HEK293 (cell line): Measurements from ENCODE around the gene BTRC.
A peak's percentile ranks its signal among the peaks of the same experiment; 100 is the strongest.

Experiments used
- CTCF ChIA-PET: fragments of 350-600 bp; formaldehyde crosslinking; extraction: SDS; loops from one replicate; lab custom pipeline; 2021; ENCODE audit warnings: antibody characterized with exemption; lab: Yijun Ruan, JAX
- POLR2A ChIA-PET: fragments of 300-600 bp; formaldehyde crosslinking; extraction: SDS; loops from one replicate; lab custom pipeline; 2020; ENCODE audit warnings: antibody characterized with exemption, inconsistent platforms; lab: Yijun Ruan, JAX
- H3K27ac ChIP-seq: fragments of 200-500 bp; sonication (Bioruptor generic); 2 replicates; pipeline ENCODE4 v1.5.1; 2014; ENCODE audit warnings: low read depth, low read length, control low read depth, inconsistent platforms; ENCODE audit errors: extremely low read depth
- H3K36me3 ChIP-seq, 2 experiments: fragments of 200-500 bp in 1 of 2; sonication (Bioruptor generic) in 1 of 2; 1 replicate in 1 of 2; 2 replicates in 1 of 2; pipeline ENCODE4 v1.5.1; 2014 to 2017; ENCODE audit warnings: inconsistent platforms in 2 of 2, low read length in 2 of 2; ENCODE audit not compliant: control insufficient read depth in 2 of 2, insufficient read depth in 1 of 2
- H3K4me1 ChIP-seq: fragments of 200-500 bp; sonication (Bioruptor generic); 2 replicates; pipeline ENCODE4 v1.5.1; 2014; ENCODE audit warnings: mild to moderate bottlenecking, low read length, inconsistent platforms; ENCODE audit not compliant: control insufficient read depth, insufficient read depth
- H3K4me3 ChIP-seq: 2 replicates; pipeline ENCODE4 v1.5.1; 2011; ENCODE audit warnings: low read depth, mild to moderate bottlenecking, control low read depth, low read length, moderate library complexity
- H3K9me3 ChIP-seq: fragments of 200-500 bp; sonication (Bioruptor generic); 2 replicates; pipeline ENCODE4 v1.5.1; 2014; ENCODE audit warnings: low read depth, low read length, inconsistent platforms; ENCODE audit not compliant: control insufficient read depth, insufficient read depth
- EGR2 ChIP-seq: fragments of 450-650 bp; formaldehyde crosslinking; IDR thresholded peaks from 2 replicates; pipeline ENCODE4 v1.5.1; 2016; ENCODE audit warnings: low read depth, missing biosample characterization, missing genetic modification characterization
- GLIS1 ChIP-seq: fragments of 450-650 bp; formaldehyde crosslinking; IDR thresholded peaks from 2 replicates; pipeline ENCODE4 v1.5.1; 2016; ENCODE audit warnings: missing biosample characterization, missing genetic modification characterization
- OVOL3 ChIP-seq: fragments of 450-650 bp; formaldehyde crosslinking; IDR thresholded peaks from 2 replicates; pipeline ENCODE4 v1.5.1; 2016; ENCODE audit warnings: missing biosample characterization, missing genetic modification characterization
- SCRT1 ChIP-seq: fragments of 450-650 bp; formaldehyde crosslinking; IDR thresholded peaks from 2 replicates; pipeline ENCODE4 v1.5.1; 2016; ENCODE audit warnings: missing biosample characterization, missing genetic modification characterization, borderline replicate concordance
- SCRT2 ChIP-seq: fragments of 450-650 bp; formaldehyde crosslinking; IDR thresholded peaks from 2 replicates; pipeline ENCODE4 v1.5.1; 2016; ENCODE audit warnings: missing biosample characterization, missing genetic modification characterization
- ZBTB17 ChIP-seq: fragments of 450-650 bp; formaldehyde crosslinking; IDR thresholded peaks from 2 replicates; pipeline ENCODE4 v1.5.1; 2016; ENCODE audit warnings: missing biosample characterization, missing genetic modification characterization
- ZBTB8A ChIP-seq: fragments of 450-650 bp; formaldehyde crosslinking; IDR thresholded peaks from 2 replicates; pipeline ENCODE4 v1.5.1; 2016; ENCODE audit warnings: missing biosample characterization, missing genetic modification characterization
- ZFHX2 ChIP-seq: fragments of 450-650 bp; formaldehyde crosslinking; conservative IDR thresholded peaks from 2 replicates; pipeline ENCODE4 v1.5.1; 2016; ENCODE audit warnings: missing biosample characterization, missing genetic modification characterization
- ZNF121 ChIP-seq: fragments of 450-650 bp; formaldehyde crosslinking; IDR thresholded peaks from 2 replicates; pipeline ENCODE4 v1.5.1; 2016; ENCODE audit warnings: missing biosample characterization, missing genetic modification characterization
- ZNF16 ChIP-seq: fragments of 450-650 bp; formaldehyde crosslinking; IDR thresholded peaks from 2 replicates; pipeline ENCODE4 v1.5.1; 2016; ENCODE audit warnings: low read depth, missing biosample characterization, missing genetic modification characterization
- ZNF202 ChIP-seq: fragments of 450-650 bp; formaldehyde crosslinking; IDR thresholded peaks from 2 replicates; pipeline ENCODE4 v1.5.1; 2016; ENCODE audit warnings: missing biosample characterization, missing genetic modification characterization, borderline replicate concordance
- ZNF341 ChIP-seq: fragments of 450-650 bp; formaldehyde crosslinking; IDR thresholded peaks from 2 replicates; pipeline ENCODE4; 2016; ENCODE audit warnings: low read depth, missing biosample characterization, missing genetic modification characterization
- ZNF394 ChIP-seq: fragments of 450-650 bp; formaldehyde crosslinking; IDR thresholded peaks from 2 replicates; pipeline ENCODE4 v1.5.1; 2016; ENCODE audit warnings: missing biosample characterization, missing genetic modification characterization, mild to moderate bottlenecking, moderate library complexity, borderline replicate concordance
- ZNF514 ChIP-seq: fragments of 450-650 bp; formaldehyde crosslinking; IDR thresholded peaks from 2 replicates; pipeline ENCODE4 v1.5.1; 2016; ENCODE audit warnings: missing biosample characterization, missing genetic modification characterization
- ZNF777 ChIP-seq: fragments of 450-650 bp; formaldehyde crosslinking; IDR thresholded peaks from 2 replicates; pipeline ENCODE4 v1.5.1; 2017; ENCODE audit warnings: missing biosample characterization, missing genetic modification characterization, borderline replicate concordance
- TF ChIP-seq, protein P1 (sequence below): fragments of 450-650 bp; formaldehyde crosslinking; IDR thresholded peaks from 2 replicates; pipeline ENCODE4 v1.5.1; 2016; ENCODE audit warnings: missing biosample characterization, missing genetic modification characterization
- TF ChIP-seq, protein P2 (sequence below): fragments of 450-650 bp; formaldehyde crosslinking; IDR thresholded peaks from 2 replicates; pipeline ENCODE4 v1.5.1; 2017; ENCODE audit warnings: missing biosample characterization, missing genetic modification characterization
- TF ChIP-seq, protein P3 (sequence below): fragments of 450-650 bp; formaldehyde crosslinking; IDR thresholded peaks from 2 replicates; pipeline ENCODE4 v1.5.1; 2016; ENCODE audit warnings: missing biosample characterization, missing genetic modification characterization, low read depth
- TF ChIP-seq, protein P4 (sequence below): fragments of 450-650 bp; formaldehyde crosslinking; IDR thresholded peaks from 2 replicates; pipeline ENCODE4 v1.5.1; 2016; ENCODE audit warnings: missing biosample characterization, missing genetic modification characterization

Gene BTRC

DNA sequence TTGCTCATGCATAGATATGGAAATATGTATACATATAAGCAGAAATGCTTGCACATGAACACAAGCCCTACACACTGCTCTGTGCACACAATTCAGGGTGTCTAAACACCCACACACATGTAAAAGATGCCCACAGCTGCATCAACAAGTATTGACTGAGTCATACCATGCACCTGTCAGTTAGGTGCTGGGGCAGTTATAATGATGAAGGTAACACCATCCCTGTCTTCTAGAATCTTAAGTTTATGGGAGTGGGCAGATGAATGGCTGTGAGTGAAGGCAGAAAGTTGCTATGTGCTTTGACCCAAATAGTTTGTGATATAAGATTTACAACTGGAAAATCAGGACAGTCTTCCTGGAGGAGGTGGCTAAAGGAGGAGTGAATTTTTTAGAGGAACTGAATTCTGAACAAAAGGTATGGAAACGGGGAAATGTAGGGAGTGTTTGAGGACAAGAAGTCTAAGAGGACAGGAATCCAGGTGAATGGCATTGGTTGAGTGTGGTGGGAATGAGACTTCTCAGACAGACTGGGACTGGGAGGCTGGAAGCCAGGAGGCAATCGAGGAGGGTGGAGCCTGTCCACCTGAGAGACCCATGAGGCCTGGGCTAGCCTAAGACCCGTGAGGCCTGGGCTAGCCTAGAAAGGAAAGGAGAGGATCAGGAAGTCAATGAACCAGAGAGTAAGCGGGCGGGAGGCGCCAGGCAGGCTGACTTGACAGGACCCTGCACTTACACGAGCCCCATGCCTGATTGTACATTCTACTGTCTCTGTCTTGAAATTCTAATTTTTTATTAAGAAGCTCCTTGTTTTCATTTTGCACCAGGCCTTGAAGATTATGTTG lies 213.4 kb downstream of the BTRC start:
- Histone ChIP-seq H3K4me3 (no peak overlapping the region), H3K9me3 (no peaks in the 10 kb centered on the region), H3K27ac (no peak overlapping the region), H3K36me3 (no peaks in the 10 kb centered on the region), H3K4me1 (peaks cover 3% of the 10 kb centered on the region)
- ChIA-PET CTCF (interaction anchor here (0.6 to 1.6 kb wide), 6 partner anchors 15 to 406 kb away, joined by 3 to 16 read pairs (median 3); no protein-coding TSS in a partner anchor), POLR2A (interaction anchor here (0.6 kb wide), 1 partner anchor 272 kb away, joined by 3 read pairs; no protein-coding TSS in a partner anchor)
- TF ChIP-seq SCRT2 (peak; percentile 91), ZNF202 (no peak), ZBTB8A (tag by site-specific recombination) (no peak), ZFHX2 (tag by site-specific recombination) (peak; percentile 78), EGR2 (tag by site-specific recombination) (0 out of 2 replicates have a peak, but pooled peaks have one; percentile 33), SCRT1 (peak; percentile 41; the same call in 1 of the 2 replicates)
- TF ChIP-seq, protein P1, sequence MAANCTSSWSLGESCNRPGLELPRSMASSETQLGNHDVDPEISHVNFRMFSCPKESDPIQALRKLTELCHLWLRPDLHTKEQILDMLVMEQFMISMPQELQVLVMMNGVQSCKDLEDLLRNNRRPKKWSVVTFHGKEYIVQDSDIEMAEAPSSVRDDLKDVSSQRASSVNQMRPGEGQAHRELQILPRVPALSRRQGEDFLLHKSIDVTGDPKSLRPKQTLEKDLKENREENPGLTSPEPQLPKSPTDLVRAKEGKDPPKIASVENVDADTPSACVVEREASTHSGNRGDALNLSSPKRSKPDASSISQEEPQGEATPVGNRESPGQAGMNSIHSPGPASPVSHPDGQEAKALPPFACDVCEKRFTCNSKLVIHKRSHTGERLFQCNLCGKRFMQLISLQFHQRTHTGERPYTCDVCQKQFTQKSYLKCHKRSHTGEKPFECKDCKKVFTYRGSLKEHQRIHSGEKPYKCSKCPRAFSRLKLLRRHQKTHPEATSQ, result 0 out of 2 replicates have a peak, but pooled peaks have one; percentile 35

DNA sequence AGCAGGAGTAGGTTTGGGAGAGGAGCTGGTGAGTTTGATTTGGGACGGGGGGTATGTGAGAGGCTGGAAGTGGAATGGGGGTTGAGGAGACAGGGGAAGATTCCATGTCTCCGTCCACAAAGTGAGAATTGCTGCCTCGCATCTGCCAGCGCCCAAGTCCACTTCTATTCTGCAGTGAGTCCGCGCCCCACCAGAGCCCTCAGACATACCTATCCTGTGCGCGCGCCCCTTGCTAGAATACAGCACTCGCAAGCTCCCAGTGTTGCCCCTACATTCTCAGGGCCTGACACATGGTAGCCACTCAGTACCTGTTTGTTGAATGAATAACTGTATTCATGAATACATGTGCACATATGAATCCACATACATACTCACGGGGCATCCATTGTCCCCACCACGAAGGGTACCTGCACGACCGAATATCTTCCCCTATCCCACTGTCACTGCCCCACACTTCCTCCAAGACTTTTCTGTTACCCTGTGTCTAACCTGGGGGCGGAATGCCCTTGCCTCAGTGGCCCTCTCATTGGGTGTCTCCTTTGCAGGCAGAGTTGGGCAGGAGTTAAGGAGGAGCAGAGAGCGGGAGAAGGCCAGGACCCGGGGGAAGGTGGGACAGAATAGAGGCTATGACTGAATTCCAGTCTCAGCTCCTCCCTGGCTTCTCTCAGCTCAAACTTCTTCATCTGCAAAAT lies 214.2 kb downstream of the BTRC start:
- Histone ChIP-seq H3K9me3 (0 out of 2 replicates have a peak, but pooled peaks cover 2% of the 10 kb centered on the region), H3K4me3 (no peak overlapping the region), H3K27ac (no peak overlapping the region), H3K4me1 (peaks cover 3% of the 10 kb centered on the region), H3K36me3 (no peaks in the 10 kb centered on the region)
- ChIA-PET POLR2A (interaction anchor here (0.6 to 1.5 kb wide), 2 partner anchors 273 kb away, joined by 3 read pairs; no protein-coding TSS in a partner anchor), CTCF (interaction anchor here (0.6 to 1.6 kb wide), 6 partner anchors 16 to 407 kb away, joined by 3 to 16 read pairs (median 3); no protein-coding TSS in a partner anchor)
- TF ChIP-seq ZNF394 (tag by site-specific recombination) (0 out of 2 replicates have a peak, but pooled peaks have one; percentile 26), ZNF777 (tag by site-specific recombination) (no peak), ZNF16 (tag by site-specific recombination) (no peak), OVOL3 (no peak), ZBTB17 (tag by site-specific recombination) (no peak), GLIS1 (tag by site-specific recombination) (no peak)

DNA sequence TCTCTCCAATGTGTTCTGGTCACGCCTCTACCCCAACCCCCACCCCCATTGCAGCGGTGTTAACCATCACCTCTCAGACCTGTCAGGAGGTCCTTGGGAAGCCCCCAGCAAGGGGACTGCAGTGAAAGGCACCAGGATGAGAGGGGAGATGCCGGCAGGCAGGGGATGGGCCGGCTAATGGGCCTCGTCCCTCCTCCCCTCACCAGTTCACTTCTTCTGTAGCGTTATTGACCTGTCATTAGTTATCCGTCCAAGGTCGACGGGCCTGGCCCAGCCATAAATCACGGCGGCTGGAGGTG lies 215.3 kb downstream of the BTRC start:
- Histone ChIP-seq H3K9me3 (0 out of 2 replicates have a peak, but pooled peaks cover 2% of the 10 kb centered on the region), H3K4me1 (peaks cover 3% of the 10 kb centered on the region), H3K4me3 (peak overlapping the region; percentile 65), H3K27ac (no peak overlapping the region), H3K36me3 (no peaks in the 10 kb centered on the region)
- ChIA-PET CTCF (interaction anchor here (0.5 to 3.8 kb wide), 26 partner anchors 11 to 709 kb away, joined by 3 to 77 read pairs (median 4); no protein-coding TSS in a partner anchor), POLR2A (interaction anchor here (1.5 kb wide), 2 partner anchors 38 to 274 kb away, joined by 3 read pairs; no protein-coding TSS in a partner anchor)
- TF ChIP-seq ZNF341 (no peak), ZNF121 (tag by site-specific recombination) (no peak), ZNF514 (tag by site-specific recombination) (no peak)
- TF ChIP-seq, protein P2, sequence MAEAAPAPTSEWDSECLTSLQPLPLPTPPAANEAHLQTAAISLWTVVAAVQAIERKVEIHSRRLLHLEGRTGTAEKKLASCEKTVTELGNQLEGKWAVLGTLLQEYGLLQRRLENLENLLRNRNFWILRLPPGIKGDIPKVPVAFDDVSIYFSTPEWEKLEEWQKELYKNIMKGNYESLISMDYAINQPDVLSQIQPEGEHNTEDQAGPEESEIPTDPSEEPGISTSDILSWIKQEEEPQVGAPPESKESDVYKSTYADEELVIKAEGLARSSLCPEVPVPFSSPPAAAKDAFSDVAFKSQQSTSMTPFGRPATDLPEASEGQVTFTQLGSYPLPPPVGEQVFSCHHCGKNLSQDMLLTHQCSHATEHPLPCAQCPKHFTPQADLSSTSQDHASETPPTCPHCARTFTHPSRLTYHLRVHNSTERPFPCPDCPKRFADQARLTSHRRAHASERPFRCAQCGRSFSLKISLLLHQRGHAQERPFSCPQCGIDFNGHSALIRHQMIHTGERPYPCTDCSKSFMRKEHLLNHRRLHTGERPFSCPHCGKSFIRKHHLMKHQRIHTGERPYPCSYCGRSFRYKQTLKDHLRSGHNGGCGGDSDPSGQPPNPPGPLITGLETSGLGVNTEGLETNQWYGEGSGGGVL (tag by site-specific recombination), result no peak
- TF ChIP-seq, protein P3, sequence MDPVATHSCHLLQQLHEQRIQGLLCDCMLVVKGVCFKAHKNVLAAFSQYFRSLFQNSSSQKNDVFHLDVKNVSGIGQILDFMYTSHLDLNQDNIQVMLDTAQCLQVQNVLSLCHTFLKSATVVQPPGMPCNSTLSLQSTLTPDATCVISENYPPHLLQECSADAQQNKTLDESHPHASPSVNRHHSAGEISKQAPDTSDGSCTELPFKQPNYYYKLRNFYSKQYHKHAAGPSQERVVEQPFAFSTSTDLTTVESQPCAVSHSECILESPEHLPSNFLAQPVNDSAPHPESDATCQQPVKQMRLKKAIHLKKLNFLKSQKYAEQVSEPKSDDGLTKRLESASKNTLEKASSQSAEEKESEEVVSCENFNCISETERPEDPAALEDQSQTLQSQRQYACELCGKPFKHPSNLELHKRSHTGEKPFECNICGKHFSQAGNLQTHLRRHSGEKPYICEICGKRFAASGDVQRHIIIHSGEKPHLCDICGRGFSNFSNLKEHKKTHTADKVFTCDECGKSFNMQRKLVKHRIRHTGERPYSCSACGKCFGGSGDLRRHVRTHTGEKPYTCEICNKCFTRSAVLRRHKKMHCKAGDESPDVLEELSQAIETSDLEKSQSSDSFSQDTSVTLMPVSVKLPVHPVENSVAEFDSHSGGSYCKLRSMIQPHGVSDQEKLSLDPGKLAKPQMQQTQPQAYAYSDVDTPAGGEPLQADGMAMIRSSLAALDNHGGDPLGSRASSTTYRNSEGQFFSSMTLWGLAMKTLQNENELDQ, result no peak
- TF ChIP-seq, protein P4, sequence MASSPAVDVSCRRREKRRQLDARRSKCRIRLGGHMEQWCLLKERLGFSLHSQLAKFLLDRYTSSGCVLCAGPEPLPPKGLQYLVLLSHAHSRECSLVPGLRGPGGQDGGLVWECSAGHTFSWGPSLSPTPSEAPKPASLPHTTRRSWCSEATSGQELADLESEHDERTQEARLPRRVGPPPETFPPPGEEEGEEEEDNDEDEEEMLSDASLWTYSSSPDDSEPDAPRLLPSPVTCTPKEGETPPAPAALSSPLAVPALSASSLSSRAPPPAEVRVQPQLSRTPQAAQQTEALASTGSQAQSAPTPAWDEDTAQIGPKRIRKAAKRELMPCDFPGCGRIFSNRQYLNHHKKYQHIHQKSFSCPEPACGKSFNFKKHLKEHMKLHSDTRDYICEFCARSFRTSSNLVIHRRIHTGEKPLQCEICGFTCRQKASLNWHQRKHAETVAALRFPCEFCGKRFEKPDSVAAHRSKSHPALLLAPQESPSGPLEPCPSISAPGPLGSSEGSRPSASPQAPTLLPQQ (tag by site-specific recombination), result no peak
